H9 (cell line): Measurements from ENCODE around the gene IQGAP2. TPM values are rescaled to one million over a fixed set of nuclear protein-coding genes. Genes with fewer than 3 reads are reported as not detected.

ENCODE experiments used
- DNase-seq: peaks from one replicate; pipeline ENCODE4 v3.0.0-alpha.2; 2017
- H2AFZ ChIP-seq: one replicate; pipeline ENCODE4 v1.6.1; 2013; ENCODE audit warnings: mild to moderate bottlenecking, low read length, control low read depth, moderate library complexity
- H2AK5ac ChIP-seq: 2 replicates; pipeline ENCODE4 v1.6.1; 2013; ENCODE audit warnings: low read length, control low read depth, mixed read lengths; ENCODE audit not compliant: insufficient read length
- H2BK120ac ChIP-seq: one replicate; pipeline ENCODE4 v1.6.1; 2013; ENCODE audit warnings: low read depth, mild to moderate bottlenecking, low read length, control low read depth, inconsistent platforms; ENCODE audit not compliant: poor library complexity, severe bottlenecking
- H2BK12ac ChIP-seq: 2 replicates; pipeline ENCODE4 v1.6.1; 2013; ENCODE audit warnings: low read length, control low read depth, mixed read lengths, low read depth; ENCODE audit not compliant: insufficient read length
- H2BK15ac ChIP-seq: 2 replicates; pipeline ENCODE4 v1.6.1; 2013; ENCODE audit warnings: low read depth, low read length, control low read depth
- H2BK20ac ChIP-seq: one replicate; pipeline ENCODE4 v1.6.1; 2013; ENCODE audit warnings: low read depth, mild to moderate bottlenecking, low read length, control low read depth, inconsistent platforms; ENCODE audit not compliant: poor library complexity, severe bottlenecking
- H2BK5ac ChIP-seq: 2 replicates; pipeline ENCODE4 v1.6.1; 2013; ENCODE audit warnings: low read length, control low read depth, mixed read lengths; ENCODE audit not compliant: insufficient read length
- H3K14ac ChIP-seq: 2 replicates; pipeline ENCODE4 v1.6.1; 2013; ENCODE audit warnings: low read length, control low read depth; ENCODE audit not compliant: insufficient read depth
- H3K18ac ChIP-seq: 2 replicates; pipeline ENCODE4 v1.6.1; 2013; ENCODE audit warnings: low read depth, mild to moderate bottlenecking, mixed read lengths, low read length, control low read depth; ENCODE audit not compliant: insufficient read length
- H3K23ac ChIP-seq: 2 replicates; pipeline ENCODE4 v1.6.1; 2013; ENCODE audit warnings: low read length, control low read depth, mixed read lengths, low read depth; ENCODE audit not compliant: insufficient read length
- H3K23me2 ChIP-seq: 2 replicates; pipeline ENCODE4 v1.6.1; 2013; ENCODE audit warnings: low read depth, mild to moderate bottlenecking, mixed read lengths, low read length, control low read depth; ENCODE audit not compliant: insufficient read length, poor library complexity, severe bottlenecking
- H3K27ac ChIP-seq: 2 replicates; pipeline ENCODE4 v1.5.1; 2013; ENCODE audit warnings: low read length, control low read depth, mixed read lengths, low read depth; ENCODE audit not compliant: insufficient read length
- H3K27me3 ChIP-seq: 2 replicates; pipeline ENCODE4 v1.6.1; 2013; ENCODE audit warnings: low read length, control low read depth, inconsistent platforms; ENCODE audit not compliant: insufficient read depth
- H3K4ac ChIP-seq: 2 replicates; pipeline ENCODE4 v1.6.1; 2013; ENCODE audit warnings: low read depth, mild to moderate bottlenecking, control low read depth, inconsistent platforms, low read length, moderate library complexity
- H3K4me1 ChIP-seq: 2 replicates; pipeline ENCODE4 v1.6.1; 2013; ENCODE audit warnings: low read length, control low read depth, inconsistent platforms; ENCODE audit not compliant: insufficient read depth
- H3K4me2 ChIP-seq: 2 replicates; pipeline ENCODE4 v1.6.1; 2013; ENCODE audit warnings: low read length, control low read depth, mixed read lengths; ENCODE audit not compliant: insufficient read length, insufficient read depth
- H3K56ac ChIP-seq: 2 replicates; pipeline ENCODE4 v1.6.1; 2013; ENCODE audit warnings: low read depth, mild to moderate bottlenecking, mixed read lengths, low read length, control low read depth; ENCODE audit not compliant: insufficient read length
- H3K79me1 ChIP-seq: 2 replicates; pipeline ENCODE4 v1.6.1; 2013; ENCODE audit warnings: low read depth, mild to moderate bottlenecking, moderate library complexity, low read length, control low read depth, inconsistent platforms; ENCODE audit not compliant: insufficient read depth, poor library complexity, severe bottlenecking
- H3K79me2 ChIP-seq: 2 replicates; pipeline ENCODE4 v1.6.1; 2013; ENCODE audit warnings: low read length, control low read depth, inconsistent platforms; ENCODE audit not compliant: insufficient read depth
- H3K9ac ChIP-seq: 2 replicates; pipeline ENCODE4 v1.6.1; 2013; ENCODE audit warnings: low read length, control low read depth, mixed read lengths; ENCODE audit not compliant: insufficient read length; ENCODE audit errors: extremely low read depth
- H3K9me3 ChIP-seq: one replicate; pipeline ENCODE4 v1.6.1; 2013; ENCODE audit warnings: low read depth, low read length, inconsistent platforms; ENCODE audit not compliant: control insufficient read depth
- H3T11ph ChIP-seq: one replicate; pipeline ENCODE4 v1.6.1; 2013; ENCODE audit warnings: mild to moderate bottlenecking, low read length, control low read depth, inconsistent platforms
- H4K20me1 ChIP-seq: one replicate; pipeline ENCODE4 v1.6.1; 2013; ENCODE audit not compliant: control insufficient read depth, insufficient read length, insufficient read depth
- H4K5ac ChIP-seq: 2 replicates; pipeline ENCODE4 v1.6.1; 2013; ENCODE audit warnings: low read depth, mild to moderate bottlenecking, mixed read lengths, low read length, control low read depth; ENCODE audit not compliant: insufficient read length
- H4K8ac ChIP-seq: replicated peaks from 2 replicates; pipeline ENCODE4 v1.6.1; 2013; ENCODE audit warnings: low read length, control low read depth, mixed read lengths, low read depth; ENCODE audit not compliant: insufficient read length
- H4K91ac ChIP-seq: 2 replicates; pipeline ENCODE4 v1.6.1; 2013; ENCODE audit warnings: low read depth, mild to moderate bottlenecking, moderate library complexity, mixed read lengths, low read length, control low read depth; ENCODE audit not compliant: insufficient read length
- H3K27ac Mint-ChIP-seq, 3 experiments: 2 replicates in 2 of 3; 3 replicates in 1 of 3; pipeline ENCODE4 v1.8.0; 2020 to 2021; ENCODE audit warnings: mixed read lengths in 3 of 3, mild to moderate bottlenecking in 1 of 3, moderate library complexity in 1 of 3
- H3K27me3 Mint-ChIP-seq: 2 replicates; pipeline ENCODE4 v1.8.0; 2021; ENCODE audit warnings: low read depth, mild to moderate bottlenecking, moderate library complexity, mixed read lengths
- H3K36me3 Mint-ChIP-seq, 3 experiments: 2 replicates in 2 of 3; 3 replicates in 1 of 3; pipeline ENCODE4 v1.8.0; 2020 to 2021; ENCODE audit warnings: low read depth in 3 of 3, mixed read lengths in 3 of 3; ENCODE audit not compliant: insufficient read depth in 1 of 3
- H3K4me1 Mint-ChIP-seq, 2 experiments: 2 replicates each; pipeline ENCODE4 v1.8.0; 2020; ENCODE audit warnings: mixed read lengths in 2 of 2
- H3K4me3 Mint-ChIP-seq, 2 experiments: 2 replicates in 1 of 2; 3 replicates in 1 of 2; pipeline ENCODE4 v1.8.0; 2020 to 2021; ENCODE audit warnings: mild to moderate bottlenecking in 2 of 2, mixed read lengths in 2 of 2, moderate library complexity in 1 of 2
- H3K9me3 Mint-ChIP-seq, 2 experiments: 2 replicates in 1 of 2; 3 replicates in 1 of 2; pipeline ENCODE4 v1.8.0; 2020; ENCODE audit warnings: mild to moderate bottlenecking in 2 of 2, mixed read lengths in 2 of 2, moderate library complexity in 1 of 2
- CTCF ChIP-seq: fragments of 200-600 bp; sonication (generic); conservative IDR thresholded peaks from 3 replicates; pipeline ENCODE4 v1.8.0; 2021; ENCODE audit warnings: antibody characterized with exemption, mild to moderate bottlenecking
- total RNA-seq: library from RNA; stranded (reverse); gene quantifications from 2 replicates; pipeline ENCODE4 v1.2.1, GENCODE V29; 2021

IQGAP2 gene
- total RNA-seq, 1 experiment from 2014 or later: 22.5 TPM

DNA sequence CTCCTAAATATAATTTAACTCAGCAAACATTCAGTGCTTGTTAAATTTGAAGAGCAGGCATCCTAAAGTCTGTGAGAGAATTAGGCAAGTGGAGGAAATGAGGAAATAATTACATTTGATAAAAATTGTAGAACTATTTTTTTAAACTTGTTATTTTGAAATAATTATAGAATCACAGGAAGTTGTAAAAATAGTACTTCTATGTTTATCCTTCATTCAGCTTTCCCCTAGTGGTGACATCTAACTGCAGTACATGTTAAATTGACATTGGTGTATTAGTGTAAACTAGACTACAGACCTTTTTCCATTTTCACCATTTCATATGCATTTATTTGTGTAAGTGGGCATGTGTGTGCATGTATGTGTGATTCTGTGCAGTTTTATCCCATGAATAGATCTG is 168.5 kb downstream of the IQGAP2 start:
- Mint-ChIP-seq H3K4me3 (no peak overlapping the region), H3K4me1 (no peaks in the 10 kb centered on the region), H3K36me3 (no peaks in the 10 kb centered on the region; a peak in 1 of 7 replicates), H3K27ac (no peak overlapping the region), H3K9me3 (no peaks in the 10 kb centered on the region), H3K27me3 (no peaks in the 10 kb centered on the region)
- Histone ChIP-seq H3K79me1 (no peaks in the 10 kb centered on the region), H3K56ac (no peak overlapping the region), H3K4me1 (no peaks in the 10 kb centered on the region), H3K27ac (no peak overlapping the region), H4K91ac (no peak overlapping the region), H4K5ac (no peak overlapping the region), H3K4ac (no peak overlapping the region), H2BK12ac (no peak overlapping the region), H3K27me3 (no peaks in the 10 kb centered on the region), H2BK5ac (no peak overlapping the region), H3K4me2 (no peak overlapping the region), H2BK20ac (no peak overlapping the region), H2BK120ac (no peak overlapping the region), H2BK15ac (no peak overlapping the region), H4K8ac (no peak overlapping the region), H3K18ac (no peak overlapping the region), H3T11ph (no peak overlapping the region), H2AFZ (no peak overlapping the region), H4K20me1 (no peaks in the 10 kb centered on the region), H3K9me3 (no peaks in the 10 kb centered on the region), H3K79me2 (no peaks in the 10 kb centered on the region), H3K23me2 (no peaks in the 10 kb centered on the region), H2AK5ac (no peak overlapping the region), H3K14ac (no peak overlapping the region), H3K23ac (no peak overlapping the region), H3K9ac (no peak overlapping the region)
- TF ChIP-seq CTCF: peak; percentile 39; the same call in 2 of the 3 replicates
- no peak for DNase-seq
